CD14-positive monocyte (primary cell): ENCODE results near the gene PEX5L. TPM values are rescaled to one million over a fixed set of nuclear protein-coding genes. Genes with fewer than 3 reads are reported as not detected.

Source experiments
- DNase-seq, 3 donors: peaks; one replicate each; pipeline ENCODE4 v3.0.0-alpha.2; 2011 to 2022
- H2AFZ ChIP-seq: 2 replicates; pipeline ENCODE4 v1.6.0; 2012; ENCODE audit warnings: mild to moderate bottlenecking, low read depth, low read length, inconsistent platforms; ENCODE audit not compliant: insufficient read depth, poor library complexity, severe bottlenecking
- H3K27ac ChIP-seq, 2 donors: 1 replicate in 1 of 2; 2 replicates in 1 of 2; pipeline ENCODE4 v1.5.1; 2012 to 2013; ENCODE audit warnings: low read length in 2 of 2, control low read depth in 1 of 2, inconsistent platforms in 1 of 2, low read depth in 1 of 2, mild to moderate bottlenecking in 1 of 2
- H3K27me3 ChIP-seq, 2 donors: one replicate each; pipeline versions ENCODE4 v1.6.0 to v1.6.1; 2011 to 2013; ENCODE audit warnings: low read length in 2 of 2; ENCODE audit not compliant: control insufficient read depth in 2 of 2, insufficient read depth in 2 of 2
- H3K36me3 ChIP-seq, 2 donors: replicated peaks in 1 of 2; 1 replicate in 1 of 2; 2 replicates in 1 of 2; pipeline versions ENCODE4 v1.5.1 to v1.6.1; 2012 to 2013; ENCODE audit warnings: low read length in 2 of 2, control low read depth in 1 of 2, inconsistent platforms in 1 of 2, mild to moderate bottlenecking in 1 of 2; ENCODE audit not compliant: insufficient read depth in 2 of 2, control insufficient read depth in 1 of 2
- H3K4me1 ChIP-seq, 2 donors: 1 replicate in 1 of 2; 2 replicates in 1 of 2; pipeline versions ENCODE4 v1.5.1 to v1.6.1; 2012 to 2013; ENCODE audit warnings: low read length in 2 of 2, control low read depth in 1 of 2, inconsistent platforms in 1 of 2, mild to moderate bottlenecking in 1 of 2, moderate library complexity in 1 of 2; ENCODE audit not compliant: insufficient read depth in 2 of 2, control insufficient read depth in 1 of 2
- H3K4me2 ChIP-seq: replicated peaks from 2 replicates; pipeline ENCODE3; 2012; ENCODE audit warnings: low read length, moderate library complexity, mild to moderate bottlenecking; ENCODE audit not compliant: poor library complexity, severe bottlenecking; ENCODE audit errors: extremely low read depth
- H3K4me3 ChIP-seq, 3 experiments: fragments of 200-600 bp in 1 of 3; sonication (generic) in 1 of 3; replicated peaks in 1 of 3; 1 replicate in 2 of 3; 2 replicates in 1 of 3; pipeline ENCODE4 v1.5.1; 2011 to 2013; ENCODE audit warnings: low read length in 3 of 3, mild to moderate bottlenecking in 3 of 3, control low read depth in 2 of 3, low read depth in 2 of 3, inconsistent platforms in 1 of 3, moderate library complexity in 1 of 3
- H3K79me2 ChIP-seq: 2 replicates; pipeline ENCODE4 v1.6.0; 2012; ENCODE audit warnings: mild to moderate bottlenecking, control low read depth, inconsistent platforms, low read length, moderate library complexity; ENCODE audit not compliant: insufficient read depth
- H3K9ac ChIP-seq: 2 replicates; pipeline ENCODE4 v1.6.0; 2017; ENCODE audit warnings: low read length, mild to moderate bottlenecking; ENCODE audit not compliant: insufficient read depth, poor library complexity, severe bottlenecking
- H3K9me3 ChIP-seq, 2 donors: replicated peaks in 1 of 2; 1 replicate in 1 of 2; 2 replicates in 1 of 2; pipeline versions ENCODE4 v1.5.1 to v1.6.1; 2012 to 2013; ENCODE audit warnings: low read length in 2 of 2, control low read depth in 1 of 2; ENCODE audit not compliant: control insufficient read depth in 1 of 2, insufficient read depth in 1 of 2
- H4K20me1 ChIP-seq: 2 replicates; pipeline ENCODE4 v1.6.0; 2012; ENCODE audit warnings: mild to moderate bottlenecking, low read length, control low read depth, moderate library complexity; ENCODE audit not compliant: insufficient read depth
- H3K27ac Mint-ChIP-seq, 7 donors: one replicate each; pipeline ENCODE4 v1.8.0; 2020; ENCODE audit warnings: mild to moderate bottlenecking in 7 of 7, mixed read lengths in 7 of 7, moderate library complexity in 6 of 7, inconsistent platforms in 2 of 7
- H3K27me3 Mint-ChIP-seq, 3 donors: one replicate each; pipeline ENCODE4 v1.8.0; 2021 to 2022; ENCODE audit warnings: low read depth in 3 of 3, mild to moderate bottlenecking in 3 of 3, mixed read lengths in 3 of 3, moderate library complexity in 3 of 3, inconsistent platforms in 1 of 3
- H3K36me3 Mint-ChIP-seq, 2 donors: one replicate each; pipeline ENCODE4 v1.8.0; 2020; ENCODE audit warnings: mixed read lengths in 2 of 2, inconsistent platforms in 1 of 2, mild to moderate bottlenecking in 1 of 2
- H3K4me1 Mint-ChIP-seq: one replicate; pipeline ENCODE4 v1.8.0; 2020; ENCODE audit warnings: mild to moderate bottlenecking, mixed read lengths
- H3K4me3 Mint-ChIP-seq, 2 donors: one replicate each; pipeline ENCODE4 v1.8.0; 2020; ENCODE audit warnings: mild to moderate bottlenecking in 2 of 2, mixed read lengths in 2 of 2, moderate library complexity in 1 of 2
- H3K9me3 Mint-ChIP-seq, 7 donors: one replicate each; pipeline ENCODE4 v1.8.0; 2020 to 2022; ENCODE audit warnings: mixed read lengths in 7 of 7, mild to moderate bottlenecking in 6 of 7, moderate library complexity in 6 of 7, inconsistent platforms in 2 of 7
- CTCF ChIP-seq: fragments of 200-600 bp; IDR thresholded peaks from one replicate; pipeline ENCODE4 v1.8.0; 2022; ENCODE audit warnings: antibody characterized with exemption, mild to moderate bottlenecking
- WGBS: methylation state at CpG from one replicate; pipeline ENCODE4 v1.1.5; 2013; ENCODE audit warnings: missing lambda C conversion rate; ENCODE audit not compliant: insufficient coverage; 5-methylcytosine and 5-hydroxymethylcytosine counted together
- intact Hi-C, 2 donors: fragments of 100-400 bp; cut with micrococcal nuclease; formaldehyde crosslinking; loops; one replicate each; pipeline versions ENCODE4 v1.15.0 to v1.15.1; 2023
- polyA plus RNA-seq, 3 donors: library from polyadenylated mRNA; depleted of rRNA in 1 of 3; unstranded in 2 of 3; stranded (reverse) in 1 of 3; fragments of 300-500 nt in 2 of 3; fragments of >200 nt in 1 of 3; fragmentation: Illumina TruSeq in 2 of 3; gene quantifications; 1 replicate in 2 of 3; 2 replicates in 1 of 3; pipeline ENCODE4 v1.2.3, GENCODE V29; 2012 to 2021

Gene PEX5L
- polyA plus RNA-seq, 3 donors = not detected

GRCh38 chr3:180000500-180000899 is 36.2 kb downstream of the PEX5L start:
- DNase-seq = no peak
- H3K36me3 ChIP-seq = no peaks in the 10 kb centered on the region

GRCh38 chr3:179995406-179995805 is 41.3 kb downstream of the PEX5L start:
- H3K27me3 ChIP-seq = no peaks in the 10 kb centered on the region
- Mint-ChIP-seq H3K36me3 (no peaks in the 10 kb centered on the region), H3K4me1 (no peaks in the 10 kb centered on the region), H3K4me3 (no peak overlapping the region), H3K27ac (no peak overlapping the region), H3K9me3 (peaks cover 0 to 23% (median 7%) of the 10 kb centered on the region in 7 donors), H3K27me3 (peaks cover 0 to 2% (median 0%) of the 10 kb centered on the region in 3 donors)
- no peak overlapping the region for H3K4me3 ChIP-seq
- H3K36me3 ChIP-seq = no peaks in the 10 kb centered on the region
- TF ChIP-seq CTCF = no peak
- H3K4me2 ChIP-seq = no peak overlapping the region
- H4K20me1 ChIP-seq = no peaks in the 10 kb centered on the region
- WGBS = 100% methylated on average over 1 of the region's 2 CpGs
- H3K9me3 ChIP-seq = peaks cover 0 to 4% of the 10 kb centered on the region in 2 donors
- no peak overlapping the region for H3K27ac ChIP-seq
- no peak overlapping the region for H2AFZ ChIP-seq
- intact Hi-C loops = no loop called here
- H3K4me1 ChIP-seq = no peaks in the 10 kb centered on the region
- H3K79me2 ChIP-seq = no peaks in the 10 kb centered on the region
- DNase-seq = no peak
- H3K9ac ChIP-seq = no peak overlapping the region

More at GRCh38 chr3:180000500-180000899, 36.2 kb downstream of the PEX5L start:
- no peaks in the 10 kb centered on the region for H3K4me1 Mint-ChIP-seq
- peaks cover 0 to 19% (median 8%) of the 10 kb centered on the region in 7 donors for H3K9me3 Mint-ChIP-seq
- peaks cover 0 to 4% of the 10 kb centered on the region in 2 donors for H3K9me3 ChIP-seq
- H2AFZ ChIP-seq = no peak overlapping the region
- no peak overlapping the region for H3K4me3 Mint-ChIP-seq
- no peak overlapping the region for H3K9ac ChIP-seq
- H4K20me1 ChIP-seq = no peaks in the 10 kb centered on the region
- no peak overlapping the region for H3K4me2 ChIP-seq
- intact Hi-C loops = no loop called here
- no peak for TF ChIP-seq CTCF
- H3K4me3 ChIP-seq = no peak overlapping the region
- peaks cover 0 to 6% (median 1%) of the 10 kb centered on the region in 3 donors for H3K27me3 Mint-ChIP-seq
- H3K36me3 Mint-ChIP-seq = no peaks in the 10 kb centered on the region
- H3K27ac Mint-ChIP-seq = no peak overlapping the region
- no peaks in the 10 kb centered on the region for H3K4me1 ChIP-seq
- WGBS = 82% methylated on average over 2 of the region's 4 CpGs
- H3K27me3 ChIP-seq = no peaks in the 10 kb centered on the region
- H3K79me2 ChIP-seq = no peaks in the 10 kb centered on the region
- no peak overlapping the region for H3K27ac ChIP-seq
